IMR-90 (cell line): ENCODE measurements around the gene DEPDC1. TPM values are rescaled to one million over a fixed set of nuclear protein-coding genes. Genes with fewer than 3 reads are reported as not detected.

Source experiments
- ATAC-seq: fragments of 200-7000 bp; cut with Tn5 transposase; 2 replicates; pipeline ENCODE4 v1.9.1; 2020; ENCODE audit warnings: low read depth, mild to moderate bottlenecking, moderate library complexity
- BruUV-seq: library from RNA; stranded (reverse); fragments of 400-500 nt; replicated peaks from 2 replicates; lab custom pipeline; 2021; lab: Mats Ljungman, UMichigan
- CTCF ChIA-PET: fragments of 300-600 bp; formaldehyde crosslinking; extraction: SDS; loops from one replicate; lab custom pipeline; 2021; ENCODE audit warnings: antibody characterized with exemption; lab: Yijun Ruan, JAX
- POLR2A ChIA-PET: fragments of 300-600 bp; sonication (Branson Sonifier 250); formaldehyde crosslinking; loops from one replicate; lab custom pipeline; 2022; ENCODE audit warnings: antibody characterized with exemption; ENCODE audit not compliant: unreplicated experiment; lab: Charles Lee
- DNase-seq: peaks from one replicate; pipeline ENCODE4 v3.0.0; 2013
- H2AFZ ChIP-seq: replicated peaks from 2 replicates; pipeline ENCODE3; 2013; ENCODE audit warnings: low read length, mild to moderate bottlenecking; ENCODE audit not compliant: poor library complexity
- H2AK5ac ChIP-seq: 2 replicates; pipeline ENCODE4 v1.6.1; 2013; ENCODE audit warnings: low read depth, low read length, inconsistent platforms
- H2AK9ac ChIP-seq: replicated peaks from 2 replicates; pipeline ENCODE3; 2013; ENCODE audit warnings: mild to moderate bottlenecking, low read depth, low read length, moderate library complexity; ENCODE audit not compliant: poor library complexity
- H2BK120ac ChIP-seq: 2 replicates; pipeline ENCODE4 v1.6.1; 2013; ENCODE audit warnings: low read depth, low read length, inconsistent platforms
- H2BK15ac ChIP-seq: 3 replicates; pipeline ENCODE4 v1.6.1; 2013; ENCODE audit warnings: low read depth, low read length, inconsistent platforms
- H2BK20ac ChIP-seq: 2 replicates; pipeline ENCODE4 v1.6.1; 2013; ENCODE audit warnings: low read depth, mild to moderate bottlenecking, inconsistent platforms, low read length, moderate library complexity
- H2BK5ac ChIP-seq: 2 replicates; pipeline ENCODE4 v1.6.1; 2013; ENCODE audit warnings: mild to moderate bottlenecking, low read depth, low read length, inconsistent platforms; ENCODE audit not compliant: poor library complexity, severe bottlenecking
- H3K14ac ChIP-seq: replicated peaks from 2 replicates; pipeline ENCODE4 v1.6.1; 2013; ENCODE audit warnings: low read depth, low read length, inconsistent platforms
- H3K18ac ChIP-seq: 2 replicates; pipeline ENCODE4 v1.6.1; 2013; ENCODE audit warnings: low read depth, low read length, control low read depth
- H3K23ac ChIP-seq: 2 replicates; pipeline ENCODE4 v1.6.1; 2013; ENCODE audit warnings: low read depth, low read length, inconsistent platforms
- H3K27ac ChIP-seq: 2 replicates; pipeline ENCODE4 v1.5.1; 2013; ENCODE audit warnings: mild to moderate bottlenecking, control low read depth, low read length; ENCODE audit not compliant: insufficient read depth
- H3K27me3 ChIP-seq: 2 replicates; pipeline ENCODE4 v1.6.1; 2013; ENCODE audit warnings: low read length; ENCODE audit not compliant: control insufficient read depth, insufficient read depth
- H3K36me3 ChIP-seq: 2 replicates; pipeline ENCODE4 v1.6.1; 2013; ENCODE audit warnings: low read length, mixed read lengths; ENCODE audit not compliant: control insufficient read depth, insufficient read depth
- H3K4ac ChIP-seq: 2 replicates; pipeline ENCODE4 v1.6.1; 2013; ENCODE audit warnings: low read depth, low read length, inconsistent platforms
- H3K4me1 ChIP-seq: 2 replicates; pipeline ENCODE4 v1.6.1; 2013; ENCODE audit warnings: low read length, mixed read lengths; ENCODE audit not compliant: control insufficient read depth, insufficient read depth
- H3K4me2 ChIP-seq: 2 replicates; pipeline ENCODE4 v1.6.1; 2013; ENCODE audit warnings: low read depth, mild to moderate bottlenecking, control low read depth, low read length, moderate library complexity
- H3K4me3 ChIP-seq: 2 replicates; pipeline ENCODE4 v1.5.1; 2013; ENCODE audit warnings: low read depth, mild to moderate bottlenecking, control low read depth, low read length, moderate library complexity; ENCODE audit not compliant: insufficient read depth
- H3K56ac ChIP-seq: 2 replicates; pipeline ENCODE4 v1.6.1; 2013; ENCODE audit warnings: low read length, inconsistent platforms; ENCODE audit not compliant: insufficient read depth; ENCODE audit errors: extremely low read depth
- H3K79me1 ChIP-seq, 2 experiments: 2 replicates each; pipeline ENCODE4 v1.6.1; 2013; ENCODE audit warnings: low read length in 2 of 2, inconsistent platforms in 1 of 2, low read depth in 1 of 2
- H3K9ac ChIP-seq: 2 replicates; pipeline ENCODE4 v1.6.1; 2013; ENCODE audit warnings: low read depth, low read length, control low read depth
- H3K9me1 ChIP-seq: 2 replicates; pipeline ENCODE4 v1.6.1; 2013; ENCODE audit warnings: low read length, inconsistent platforms; ENCODE audit not compliant: insufficient read depth
- H3K9me3 ChIP-seq: 2 replicates; pipeline ENCODE4 v1.6.1; 2013; ENCODE audit warnings: low read length; ENCODE audit not compliant: control insufficient read depth, insufficient read depth
- H4K20me1 ChIP-seq: 2 replicates; pipeline ENCODE4 v1.6.1; 2013; ENCODE audit warnings: low read length, inconsistent platforms; ENCODE audit not compliant: insufficient read depth
- H4K5ac ChIP-seq: 2 replicates; pipeline ENCODE4 v1.6.1; 2013; ENCODE audit warnings: mild to moderate bottlenecking, low read depth, low read length, control low read depth
- H4K8ac ChIP-seq, 2 experiments: 2 replicates each; pipeline ENCODE4 v1.6.1; 2013; ENCODE audit warnings: low read depth in 2 of 2, low read length in 2 of 2, control low read depth in 1 of 2, inconsistent platforms in 1 of 2
- H4K91ac ChIP-seq: 2 replicates; pipeline ENCODE4 v1.6.1; 2013; ENCODE audit warnings: low read depth, low read length, inconsistent platforms; ENCODE audit not compliant: insufficient read depth
- BHLHE40 ChIP-seq: fragments of 150-350 bp; IDR thresholded peaks from 2 replicates; pipeline ENCODE4 v1.6.1; 2016; ENCODE audit warnings: mild to moderate bottlenecking, low read depth, low read length
- CEBPB ChIP-seq: IDR thresholded peaks from 2 replicates; pipeline ENCODE4 v1.6.1; 2012; ENCODE audit warnings: low read depth, low read length, improper control_type of control experiment
- CHD1 ChIP-seq: IDR thresholded peaks from 2 replicates; pipeline ENCODE4 v1.6.1; 2012; ENCODE audit warnings: low read depth, low read length, improper control_type of control experiment
- FOS ChIP-seq: fragments of 150-350 bp; IDR thresholded peaks from 2 replicates; pipeline ENCODE4 v1.6.1; 2016; ENCODE audit warnings: low read depth, low read length
- MAFK ChIP-seq: IDR thresholded peaks from 2 replicates; pipeline ENCODE4 v1.6.1; 2012; ENCODE audit warnings: low read depth, low read length, improper control_type of control experiment
- MAZ ChIP-seq: IDR thresholded peaks from 2 replicates; pipeline ENCODE4 v1.6.1; 2012; ENCODE audit warnings: low read depth, mild to moderate bottlenecking, low read length, improper control_type of control experiment, moderate library complexity, borderline replicate concordance
- MXI1 ChIP-seq: IDR thresholded peaks from 2 replicates; pipeline ENCODE4 v1.6.1; 2012; ENCODE audit warnings: low read depth, mild to moderate bottlenecking, low read length, moderate library complexity, borderline replicate concordance
- NFE2L2 ChIP-seq: fragments of 150-350 bp; IDR thresholded peaks from 2 replicates; pipeline ENCODE4 v1.6.1; 2016; ENCODE audit warnings: low read depth, mild to moderate bottlenecking, low read length
- POLR2A ChIP-seq: IDR thresholded peaks from 2 replicates; pipeline ENCODE4 v1.6.1; 2012; ENCODE audit warnings: mild to moderate bottlenecking, low read depth, low read length
- RAD21 ChIP-seq: IDR thresholded peaks from 2 replicates; pipeline ENCODE4 v1.6.1; 2012; ENCODE audit warnings: low read length, improper control_type of control experiment
- RCOR1 ChIP-seq: IDR thresholded peaks from 2 replicates; pipeline ENCODE4 v1.6.1; 2012; ENCODE audit warnings: mild to moderate bottlenecking, low read length, improper control_type of control experiment; ENCODE audit not compliant: insufficient replicate concordance
- RFX5 ChIP-seq: IDR thresholded peaks from 2 replicates; pipeline ENCODE4 v1.8.0; 2012; ENCODE audit warnings: low read depth, mild to moderate bottlenecking, low read length, moderate library complexity
- SMC3 ChIP-seq: fragments of 150-350 bp; IDR thresholded peaks from 2 replicates; pipeline ENCODE4 v1.6.1; 2016; ENCODE audit warnings: low read depth, mild to moderate bottlenecking, antibody characterized with exemption, low read length, moderate library complexity
- WGBS, 2 experiments: methylation state at CpG; one replicate each; pipeline versions ENCODE4 v1.1.5 to v1.1.7; 2013; ENCODE audit warnings: missing lambda C conversion rate in 2 of 2; ENCODE audit not compliant: insufficient read length in 1 of 2; ENCODE audit errors: extremely low coverage in 2 of 2; 5-methylcytosine and 5-hydroxymethylcytosine counted together
- dilution Hi-C: fragments of 300-500 bp; cut with HindIII; formaldehyde crosslinking; loops from one replicate; pipeline ENCODE4 v1.14.3; 2018; ENCODE audit warnings: low sequenced_read_pairs; ENCODE audit not compliant: unreplicated experiment
- in situ Hi-C: fragments of 300-500 bp; cut with MboI; formaldehyde crosslinking; loops from 3 replicates; pipeline ENCODE4 v1.14.3; 2019; ENCODE audit warnings: low sequenced_read_pairs, inconsistent platforms, mixed read lengths
- intact Hi-C: fragments of 100-400 bp; cut with micrococcal nuclease; formaldehyde crosslinking; loops from 2 replicates; pipeline ENCODE4 v1.10.0; 2022
- polyA plus RNA-seq, 3 experiments: library from polyadenylated mRNA; depleted of rRNA; stranded (reverse); fragments of >200 nt; gene quantifications; 2 replicates each; pipeline ENCODE4 v1.2.3, GENCODE V29; 2012; ENCODE audit warnings: low replicate concordance in 1 of 3
- total RNA-seq: library from RNA; depleted of rRNA; stranded (reverse); fragments of >200 nt; gene quantifications from 2 replicates; pipeline ENCODE4 v1.2.3, GENCODE V29; 2012
- TF ChIP-seq, protein P1 (sequence below): fragments of 150-350 bp; IDR thresholded peaks from 2 replicates; pipeline ENCODE4 v1.6.1; 2016; ENCODE audit warnings: low read depth, mild to moderate bottlenecking, low read length, moderate library complexity, borderline replicate concordance
- TF ChIP-seq, protein P2 (sequence below): conservative IDR thresholded peaks from 2 replicates; pipeline ENCODE4 v1.5.1; 2012; ENCODE audit warnings: mild to moderate bottlenecking, low read depth, low read length, improper control_type of control experiment
- TF ChIP-seq, protein P3 (sequence below): fragments of 150-350 bp; IDR thresholded peaks from 2 replicates; pipeline ENCODE4 v1.6.1; 2017; ENCODE audit warnings: mild to moderate bottlenecking, antibody characterized with exemption, low read length, low read depth

Gene DEPDC1
- total and polyA plus RNA-seq, 2 of the 4 experiments (the other 2 are of a cell fraction): 7.4 to 14.7 TPM

DNA sequence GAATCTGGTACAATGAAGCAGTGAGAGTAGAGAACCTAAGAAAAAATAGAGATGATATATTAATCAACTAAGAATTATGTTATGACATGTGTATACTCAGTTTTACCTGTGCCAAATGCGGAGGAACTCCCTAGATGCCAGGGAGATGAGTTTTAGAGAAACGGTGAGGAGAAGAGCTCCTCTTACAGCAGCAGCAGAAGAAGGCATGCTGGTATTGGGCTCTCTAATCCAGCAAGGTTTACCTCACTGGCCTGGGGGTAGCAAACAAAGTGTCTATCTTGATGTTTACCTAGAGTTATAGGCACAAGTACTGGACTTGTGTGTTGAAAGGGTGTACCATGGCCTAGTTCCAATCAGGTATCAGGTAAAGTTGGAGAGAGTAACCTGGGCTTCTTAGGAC is 28.9 kb upstream of the DEPDC1 start:
- intact Hi-C loops: no loop called here
- ATAC-seq: no peak

More for the DNA sequence above, 28.9 kb upstream of the DEPDC1 start:
- Histone ChIP-seq H3K27me3 (no peaks in the 10 kb centered on the region; the same call in 1 of the 2 replicates), H3K4me1 (no peaks in the 10 kb centered on the region), H4K20me1 (no peaks in the 10 kb centered on the region), H3K14ac (no peak overlapping the region), H3K36me3 (no peaks in the 10 kb centered on the region), H3K4me3 (no peak overlapping the region), H2AFZ (no peak overlapping the region), H3K56ac (no peak overlapping the region), H2BK20ac (no peak overlapping the region), H4K91ac (no peak overlapping the region), H4K8ac (no peak overlapping the region), H4K5ac (no peak overlapping the region), H3K23ac (no peak overlapping the region), H3K4ac (no peak overlapping the region), H2BK120ac (no peak overlapping the region), H3K79me1 (no peaks in the 10 kb centered on the region), H2AK5ac (no peak overlapping the region), H2BK5ac (no peak overlapping the region), H2AK9ac (no peak overlapping the region), H3K4me2 (no peak overlapping the region), H2BK15ac (no peak overlapping the region), H3K18ac (no peak overlapping the region), H3K9me1 (no peaks in the 10 kb centered on the region), H3K9ac (no peak overlapping the region), H3K27ac (no peak overlapping the region), H3K9me3 (no peaks in the 10 kb centered on the region)
- ChIA-PET POLR2A (no interaction called here), CTCF (interaction anchor here (0.5 kb wide), 1 partner anchor 113 kb away, joined by 3 read pairs; no protein-coding TSS in a partner anchor)
- no peak for DNase-seq
- BruUV-seq: no TSS peak
- TF ChIP-seq RCOR1 (no peak), POLR2A (no peak), FOS (no peak), MAZ (no peak), RAD21 (no peak), MXI1 (no peak), NFE2L2 (no peak), SMC3 (no peak), RFX5 (no peak), BHLHE40 (no peak), CHD1 (no peak), MAFK (no peak), CEBPB (no peak)
- TF ChIP-seq, protein P1, sequence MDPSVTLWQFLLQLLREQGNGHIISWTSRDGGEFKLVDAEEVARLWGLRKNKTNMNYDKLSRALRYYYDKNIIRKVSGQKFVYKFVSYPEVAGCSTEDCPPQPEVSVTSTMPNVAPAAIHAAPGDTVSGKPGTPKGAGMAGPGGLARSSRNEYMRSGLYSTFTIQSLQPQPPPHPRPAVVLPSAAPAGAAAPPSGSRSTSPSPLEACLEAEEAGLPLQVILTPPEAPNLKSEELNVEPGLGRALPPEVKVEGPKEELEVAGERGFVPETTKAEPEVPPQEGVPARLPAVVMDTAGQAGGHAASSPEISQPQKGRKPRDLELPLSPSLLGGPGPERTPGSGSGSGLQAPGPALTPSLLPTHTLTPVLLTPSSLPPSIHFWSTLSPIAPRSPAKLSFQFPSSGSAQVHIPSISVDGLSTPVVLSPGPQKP: no peak
- TF ChIP-seq, protein P2, sequence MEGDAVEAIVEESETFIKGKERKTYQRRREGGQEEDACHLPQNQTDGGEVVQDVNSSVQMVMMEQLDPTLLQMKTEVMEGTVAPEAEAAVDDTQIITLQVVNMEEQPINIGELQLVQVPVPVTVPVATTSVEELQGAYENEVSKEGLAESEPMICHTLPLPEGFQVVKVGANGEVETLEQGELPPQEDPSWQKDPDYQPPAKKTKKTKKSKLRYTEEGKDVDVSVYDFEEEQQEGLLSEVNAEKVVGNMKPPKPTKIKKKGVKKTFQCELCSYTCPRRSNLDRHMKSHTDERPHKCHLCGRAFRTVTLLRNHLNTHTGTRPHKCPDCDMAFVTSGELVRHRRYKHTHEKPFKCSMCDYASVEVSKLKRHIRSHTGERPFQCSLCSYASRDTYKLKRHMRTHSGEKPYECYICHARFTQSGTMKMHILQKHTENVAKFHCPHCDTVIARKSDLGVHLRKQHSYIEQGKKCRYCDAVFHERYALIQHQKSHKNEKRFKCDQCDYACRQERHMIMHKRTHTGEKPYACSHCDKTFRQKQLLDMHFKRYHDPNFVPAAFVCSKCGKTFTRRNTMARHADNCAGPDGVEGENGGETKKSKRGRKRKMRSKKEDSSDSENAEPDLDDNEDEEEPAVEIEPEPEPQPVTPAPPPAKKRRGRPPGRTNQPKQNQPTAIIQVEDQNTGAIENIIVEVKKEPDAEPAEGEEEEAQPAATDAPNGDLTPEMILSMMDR: no peak
- TF ChIP-seq, protein P3, sequence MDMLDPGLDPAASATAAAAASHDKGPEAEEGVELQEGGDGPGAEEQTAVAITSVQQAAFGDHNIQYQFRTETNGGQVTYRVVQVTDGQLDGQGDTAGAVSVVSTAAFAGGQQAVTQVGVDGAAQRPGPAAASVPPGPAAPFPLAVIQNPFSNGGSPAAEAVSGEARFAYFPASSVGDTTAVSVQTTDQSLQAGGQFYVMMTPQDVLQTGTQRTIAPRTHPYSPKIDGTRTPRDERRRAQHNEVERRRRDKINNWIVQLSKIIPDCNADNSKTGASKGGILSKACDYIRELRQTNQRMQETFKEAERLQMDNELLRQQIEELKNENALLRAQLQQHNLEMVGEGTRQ: no peak
- dilution Hi-C loops (no loop called here), in situ Hi-C loops (no loop called here)
- WGBS, 2 experiments: no CpG with 5 or more reads among the region's 2 CpGs
